Neural progenitor cell (in vitro differentiated cells): ENCODE measurements around the gene PLEKHS1. TPM values are rescaled to one million over a fixed set of nuclear protein-coding genes. Genes with fewer than 3 reads are reported as not detected.
"Not testable (repeated sequence)": the region's sequence is repeated elsewhere in the genome, so short reads cannot be mapped to it uniquely, and the experiment has no call there.

Experiments used
- DNase-seq: peaks from one replicate; pipeline ENCODE4 v3.0.0-alpha.2; 2016; ENCODE audit warnings: low spot score
- H2AFZ ChIP-seq: fragments of 200-600 bp; sonication (generic); replicated peaks from 2 replicates; pipeline ENCODE4 v1.6.1; 2016; ENCODE audit warnings: antibody characterized with exemption
- H3F3A ChIP-seq: fragments of 200-600 bp; sonication (generic); 2 replicates; pipeline ENCODE4 v1.6.1; 2016; ENCODE audit warnings: antibody characterized with exemption, low read depth
- H3K27ac ChIP-seq: fragments of 200-600 bp; sonication (generic); 2 replicates; pipeline ENCODE4 v1.5.1; 2016; ENCODE audit warnings: mild to moderate bottlenecking
- H3K27me3 ChIP-seq: fragments of 200-600 bp; sonication (generic); 2 replicates; pipeline ENCODE4 v1.6.1; 2016; ENCODE audit warnings: mild to moderate bottlenecking, moderate library complexity
- H3K36me3 ChIP-seq: fragments of 200-600 bp; sonication (generic); 2 replicates; pipeline ENCODE4 v1.5.1; 2016
- H3K4me1 ChIP-seq: fragments of 200-600 bp; sonication (generic); 2 replicates; pipeline ENCODE4 v1.6.1; 2016; ENCODE audit warnings: mixed run types
- H3K4me2 ChIP-seq: fragments of 200-600 bp; sonication (generic); 2 replicates; pipeline ENCODE4 v1.6.1; 2016
- H3K4me3 ChIP-seq: fragments of 200-600 bp; sonication (generic); 2 replicates; pipeline ENCODE4 v1.5.1; 2016
- H3K79me2 ChIP-seq: fragments of 200-600 bp; sonication (generic); 2 replicates; pipeline ENCODE4 v1.6.1; 2016; ENCODE audit warnings: low read depth
- H3K9ac ChIP-seq: fragments of 200-600 bp; sonication (generic); 2 replicates; pipeline ENCODE4 v1.6.1; 2016
- H3K9me3 ChIP-seq: fragments of 200-600 bp; sonication (generic); 2 replicates; pipeline ENCODE4 v1.5.1; 2016; ENCODE audit warnings: low read depth
- H4K20me1 ChIP-seq: fragments of 200-600 bp; sonication (generic); 2 replicates; pipeline ENCODE4 v1.6.1; 2016; ENCODE audit warnings: low read depth
- H3K27ac Mint-ChIP-seq: 3 replicates; pipeline ENCODE4 v1.8.0; 2021; ENCODE audit warnings: mixed read lengths
- H3K27me3 Mint-ChIP-seq: 2 replicates; pipeline ENCODE4 v1.8.0; 2022; ENCODE audit warnings: low read depth, mild to moderate bottlenecking, inconsistent platforms, moderate library complexity, mixed read lengths; ENCODE audit not compliant: insufficient read depth
- H3K36me3 Mint-ChIP-seq: 3 replicates; pipeline ENCODE4 v1.8.0; 2021; ENCODE audit warnings: mixed read lengths
- H3K4me1 Mint-ChIP-seq: 3 replicates; pipeline ENCODE4 v1.8.0; 2021; ENCODE audit warnings: mixed read lengths
- H3K4me3 Mint-ChIP-seq: 3 replicates; pipeline ENCODE4 v1.8.0; 2021; ENCODE audit warnings: mild to moderate bottlenecking, moderate library complexity, mixed read lengths
- H3K9me3 Mint-ChIP-seq: 3 replicates; pipeline ENCODE4 v1.8.0; 2020; ENCODE audit warnings: mixed read lengths
- CTCF ChIP-seq: fragments of 200-600 bp; sonication (generic); IDR thresholded peaks from 2 replicates; pipeline ENCODE4 v1.5.1; 2017; ENCODE audit warnings: antibody characterized with exemption, mild to moderate bottlenecking
- EZH2 ChIP-seq: fragments of 200-600 bp; sonication (generic); IDR thresholded peaks from 2 replicates; pipeline ENCODE4 v1.6.1; 2017; ENCODE audit warnings: antibody characterized with exemption, mild to moderate bottlenecking, moderate library complexity
- EZH2phosphoT487 ChIP-seq: fragments of 200-600 bp; sonication (generic); IDR thresholded peaks from 2 replicates; pipeline ENCODE4 v1.6.1; 2017; ENCODE audit warnings: antibody characterized with exemption
- total RNA-seq: library from RNA; depleted of rRNA; stranded (reverse); fragments of >200 nt; gene quantifications from 2 replicates; pipeline ENCODE4 v1.2.3, GENCODE V29; 2015; ENCODE audit warnings: low replicate concordance

PLEKHS1 gene
- total RNA-seq, 1 donor from 2014 or later: not detected

GRCh38 chr10:113808168-113808567 lies 56.7 kb downstream of the PLEKHS1 start:
- no peak for DNase-seq
- H3K4me1 Mint-ChIP-seq: no peaks in the 10 kb centered on the region
- Histone ChIP-seq H3K27me3 (no peaks in the 10 kb centered on the region), H3F3A (no peaks in the 10 kb centered on the region), H3K4me2 (no peak overlapping the region), H2AFZ (no peak overlapping the region), H3K4me3 (no peak overlapping the region), H4K20me1 (no peaks in the 10 kb centered on the region), H3K9ac (no peak overlapping the region), H3K9me3 (no peaks in the 10 kb centered on the region), H3K36me3 (no peaks in the 10 kb centered on the region), H3K27ac (no peak overlapping the region), H3K4me1 (no peaks in the 10 kb centered on the region), H3K79me2 (no peaks in the 10 kb centered on the region)
- peaks cover 3% of the 10 kb centered on the region for H3K27me3 Mint-ChIP-seq
- TF ChIP-seq EZH2phosphoT487 (no peak), EZH2 (no peak)
- no peaks in the 10 kb centered on the region for H3K9me3 Mint-ChIP-seq
- H3K4me3 Mint-ChIP-seq: no peak overlapping the region
- H3K27ac Mint-ChIP-seq: no peak overlapping the region
- H3K36me3 Mint-ChIP-seq: no peaks in the 10 kb centered on the region

GRCh38 chr10:113814700-113815099 lies 63.2 kb downstream of the PLEKHS1 start:
- H4K20me1 ChIP-seq, H3F3A ChIP-seq, H3K4me3 Mint-ChIP-seq, H3K79me2 ChIP-seq, H3K27ac Mint-ChIP-seq, H3K4me2 ChIP-seq, H3K9me3 ChIP-seq, H3K9ac ChIP-seq, H3K27me3 ChIP-seq, H2AFZ ChIP-seq, H3K4me3 ChIP-seq, H3K4me1 Mint-ChIP-seq, DNase-seq, H3K36me3 Mint-ChIP-seq, H3K27me3 Mint-ChIP-seq, H3K27ac ChIP-seq, H3K9me3 Mint-ChIP-seq, H3K36me3 ChIP-seq, H3K4me1 ChIP-seq: not testable (repeated sequence)

GRCh38 chr10:113819989-113820388 lies 68.5 kb downstream of the PLEKHS1 start:
- Mint-ChIP-seq H3K4me3 (no peak overlapping the region), H3K9me3 (no peaks in the 10 kb centered on the region), H3K27me3 (peaks cover 5% of the 10 kb centered on the region), H3K36me3 (no peaks in the 10 kb centered on the region), H3K27ac (no peak overlapping the region), H3K4me1 (no peaks in the 10 kb centered on the region)
- Histone ChIP-seq H3K36me3 (no peaks in the 10 kb centered on the region), H3K27ac (no peak overlapping the region), H3K4me2 (no peak overlapping the region), H2AFZ (peak overlapping the region; percentile 73), H3K9me3 (no peaks in the 10 kb centered on the region), H3K9ac (no peak overlapping the region), H4K20me1 (no peaks in the 10 kb centered on the region), H3K4me1 (no peaks in the 10 kb centered on the region), H3K79me2 (no peaks in the 10 kb centered on the region), H3K27me3 (no peaks in the 10 kb centered on the region), H3K4me3 (no peak overlapping the region), H3F3A (no peaks in the 10 kb centered on the region)
- TF ChIP-seq EZH2phosphoT487 (no peak), CTCF (no peak), EZH2 (no peak)
- no peak for DNase-seq

- Histone ChIP-seq H3K4me1 (no peaks in the 10 kb centered on the region), H3K27me3 (no peaks in the 10 kb centered on the region), H3K4me2 (no peak overlapping the region), H3K9me3 (no peaks in the 10 kb centered on the region), H3F3A (no peaks in the 10 kb centered on the region), H2AFZ (peak overlapping the region; percentile 73), H3K4me3 (no peak overlapping the region), H3K79me2 (no peaks in the 10 kb centered on the region), H3K9ac (no peak overlapping the region), H3K36me3 (no peaks in the 10 kb centered on the region), H3K27ac (no peak overlapping the region), H4K20me1 (no peaks in the 10 kb centered on the region)
- H3K27ac Mint-ChIP-seq: no peak overlapping the region
- H3K9me3 Mint-ChIP-seq: no peaks in the 10 kb centered on the region
- no peaks in the 10 kb centered on the region for H3K36me3 Mint-ChIP-seq
- TF ChIP-seq EZH2phosphoT487 (no peak), EZH2 (no peak), CTCF (peak; percentile 55)
- peak; percentile 44 for DNase-seq
- H3K27me3 Mint-ChIP-seq: peaks cover 5% of the 10 kb centered on the region
- H3K4me3 Mint-ChIP-seq: no peak overlapping the region
- no peaks in the 10 kb centered on the region for H3K4me1 Mint-ChIP-seq
Measured at GRCh38 chr10:113820507-113820906, 69.0 kb downstream of the PLEKHS1 start.

- not testable (repeated sequence) for H3K4me1 Mint-ChIP-seq, H3K4me2 ChIP-seq, H3K36me3 Mint-ChIP-seq, H4K20me1 ChIP-seq, H3K27me3 Mint-ChIP-seq, H3K9me3 Mint-ChIP-seq, H3K4me1 ChIP-seq, H3K27ac ChIP-seq, H3K4me3 Mint-ChIP-seq, H3K9me3 ChIP-seq, H3K36me3 ChIP-seq, H3K79me2 ChIP-seq, H3K27me3 ChIP-seq, H3K4me3 ChIP-seq, DNase-seq, H3F3A ChIP-seq, H3K27ac Mint-ChIP-seq, H3K9ac ChIP-seq
- peak overlapping the region; percentile 73 for H2AFZ ChIP-seq
Measured at GRCh38 chr10:113821306-113821705, 69.8 kb downstream of the PLEKHS1 start.
